Mesenchymal stem cell (in vitro differentiated cells and primary cell): ENCODE results near the gene BIRC3.

Experiments used
- DNase-seq: peaks from one replicate; pipeline ENCODE4 v3.0.0-alpha.2; 2013
- H2AFZ ChIP-seq: one replicate; pipeline ENCODE4 v1.6.1; 2013; ENCODE audit warnings: low read depth, mild to moderate bottlenecking, control low read depth, inconsistent platforms, low read length, moderate library complexity
- H2AK5ac ChIP-seq: 2 replicates; pipeline ENCODE4 v1.6.1; 2013; ENCODE audit warnings: low read length, moderate library complexity, mild to moderate bottlenecking, inconsistent platforms; ENCODE audit not compliant: severe bottlenecking
- H2BK120ac ChIP-seq: one replicate; pipeline ENCODE4 v1.6.1; 2013; ENCODE audit warnings: low read depth, mild to moderate bottlenecking, inconsistent platforms, low read length, moderate library complexity
- H2BK12ac ChIP-seq, 2 experiments: one replicate each; pipeline ENCODE4 v1.6.1; 2013; ENCODE audit warnings: inconsistent platforms in 2 of 2, low read length in 2 of 2, mild to moderate bottlenecking in 2 of 2, moderate library complexity in 2 of 2, control low read depth in 1 of 2
- H2BK15ac ChIP-seq: one replicate; pipeline ENCODE4 v1.6.1; 2013; ENCODE audit warnings: mild to moderate bottlenecking, low read depth, inconsistent platforms; ENCODE audit not compliant: poor library complexity, severe bottlenecking
- H2BK5ac ChIP-seq: 2 replicates; pipeline ENCODE4 v1.6.1; 2013; ENCODE audit warnings: low read depth, mild to moderate bottlenecking, low read length, control low read depth, inconsistent platforms; ENCODE audit not compliant: poor library complexity, severe bottlenecking
- H3K14ac ChIP-seq, 2 experiments: one replicate each; pipeline ENCODE4 v1.6.1; 2013; ENCODE audit warnings: inconsistent platforms in 2 of 2, low read length in 2 of 2, control low read depth in 1 of 2, mild to moderate bottlenecking in 1 of 2, moderate library complexity in 1 of 2
- H3K18ac ChIP-seq, 2 experiments: one replicate each; pipeline ENCODE4 v1.6.1; 2013; ENCODE audit warnings: inconsistent platforms in 2 of 2, low read length in 2 of 2, control low read depth in 1 of 2, low read depth in 1 of 2, mild to moderate bottlenecking in 1 of 2
- H3K23ac ChIP-seq, 2 experiments: one replicate each; pipeline ENCODE4 v1.6.1; 2013; ENCODE audit warnings: inconsistent platforms in 2 of 2, low read length in 2 of 2, mild to moderate bottlenecking in 2 of 2, moderate library complexity in 2 of 2, control low read depth in 1 of 2
- H3K27ac ChIP-seq: 2 replicates; pipeline ENCODE4 v1.5.1; 2013; ENCODE audit warnings: mild to moderate bottlenecking, moderate library complexity, low read length, control low read depth, inconsistent platforms; ENCODE audit not compliant: poor library complexity, severe bottlenecking
- H3K27me3 ChIP-seq, 2 experiments: 2 replicates each; pipeline versions ENCODE4 v1.6.1 to v1.7.0; 2013; ENCODE audit warnings: low read length in 2 of 2, mild to moderate bottlenecking in 2 of 2, moderate library complexity in 2 of 2, control low read depth in 1 of 2, inconsistent platforms in 1 of 2; ENCODE audit not compliant: control insufficient read depth in 1 of 2, insufficient read depth in 1 of 2
- H3K36me3 ChIP-seq, 2 experiments: 2 replicates each; pipeline versions ENCODE4 v1.6.1 to v1.7.0; 2013; ENCODE audit warnings: low read length in 2 of 2, control low read depth in 1 of 2, inconsistent platforms in 1 of 2, low read depth in 1 of 2, mild to moderate bottlenecking in 1 of 2; ENCODE audit not compliant: insufficient read depth in 2 of 2, control insufficient read depth in 1 of 2
- H3K4ac ChIP-seq, 2 experiments: one replicate each; pipeline ENCODE4 v1.6.1; 2013; ENCODE audit warnings: inconsistent platforms in 2 of 2, low read length in 2 of 2, mild to moderate bottlenecking in 2 of 2, moderate library complexity in 2 of 2, control low read depth in 1 of 2, low read depth in 1 of 2
- H3K4me1 ChIP-seq: 2 replicates; pipeline ENCODE4 v1.6.1; 2013; ENCODE audit warnings: low read depth, low read length, control low read depth; ENCODE audit not compliant: control insufficient read depth, insufficient read depth
- H3K4me2 ChIP-seq: 2 replicates; pipeline ENCODE4 v1.6.1; 2013; ENCODE audit warnings: low read length, mild to moderate bottlenecking, inconsistent platforms; ENCODE audit not compliant: poor library complexity, severe bottlenecking
- H3K4me3 ChIP-seq, 2 experiments: 2 replicates each; pipeline versions ENCODE4 v1.5.1 to v1.7.0; 2013; ENCODE audit warnings: low read length in 2 of 2, mild to moderate bottlenecking in 2 of 2, control low read depth in 1 of 2, low read depth in 1 of 2; ENCODE audit not compliant: insufficient read depth in 1 of 2
- H3K79me1 ChIP-seq: replicated peaks from 2 replicates; pipeline ENCODE4 v1.6.1; 2013; ENCODE audit warnings: mild to moderate bottlenecking, control low read depth, low read length, inconsistent platforms; ENCODE audit not compliant: poor library complexity, severe bottlenecking
- H3K9ac ChIP-seq: 2 replicates; pipeline ENCODE4 v1.7.0; 2013; ENCODE audit warnings: mild to moderate bottlenecking, low read length, moderate library complexity
- H3K9me3 ChIP-seq: 2 replicates; pipeline ENCODE4 v1.7.0; 2013; ENCODE audit warnings: mild to moderate bottlenecking, low read length; ENCODE audit not compliant: control insufficient read depth
- H4K8ac ChIP-seq: one replicate; pipeline ENCODE4 v1.6.1; 2013; ENCODE audit warnings: inconsistent platforms, mild to moderate bottlenecking, low read length, moderate library complexity
- H4K91ac ChIP-seq: one replicate; pipeline ENCODE4 v1.6.1; 2013; ENCODE audit warnings: mild to moderate bottlenecking, low read length, inconsistent platforms
- WGBS: methylation state at CpG from one replicate; pipeline ENCODE4 v1.1.7; 2013; ENCODE audit warnings: mixed read lengths; 5-methylcytosine and 5-hydroxymethylcytosine counted together

BIRC3 gene

DNA sequence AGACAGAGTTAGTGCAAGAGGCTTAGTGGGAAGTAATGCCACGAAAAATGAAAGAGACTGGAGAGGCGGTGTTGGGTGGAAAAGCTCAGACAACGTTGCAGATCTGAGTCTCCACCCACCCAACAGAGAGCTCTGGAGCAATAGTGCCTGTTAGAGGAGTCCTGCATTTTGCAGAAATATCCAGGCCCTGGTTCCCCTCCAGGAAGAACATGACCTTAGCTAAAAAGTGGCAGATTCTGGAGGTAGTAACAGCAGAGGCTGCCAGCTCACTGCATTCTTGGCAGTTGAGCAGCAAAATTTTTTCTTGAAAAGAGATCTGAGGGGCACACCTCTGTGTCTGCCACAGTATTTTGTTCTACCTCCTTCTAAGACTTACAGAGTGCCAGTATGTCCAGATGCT, 27.7 kb upstream of the BIRC3 start:
- Histone ChIP-seq H3K4me2 (no peak overlapping the region), H2AK5ac (peak overlapping the region; percentile 27), H3K4me1 (peaks cover 7% of the 10 kb centered on the region), H3K18ac (no peak overlapping the region), H2BK5ac (no peak overlapping the region), H3K14ac (no peak overlapping the region), H4K8ac (no peak overlapping the region), H3K36me3 (no peaks in the 10 kb centered on the region), H3K23ac (no peak overlapping the region), H3K9ac (no peak overlapping the region), H2AFZ (no peak overlapping the region), H3K4ac (no peak overlapping the region), H3K27me3 (no peaks in the 10 kb centered on the region), H3K27ac (peak overlapping the region; percentile 0), H2BK120ac (no peak overlapping the region), H2BK12ac (no peak overlapping the region), H4K91ac (no peak overlapping the region), H2BK15ac (no peak overlapping the region), H3K9me3 (no peaks in the 10 kb centered on the region), H3K79me1 (no peaks in the 10 kb centered on the region), H3K4me3 (no peak overlapping the region)
- 56% methylated on average over 3 of the region's 3 CpGs for WGBS
- no peak for DNase-seq

DNA sequence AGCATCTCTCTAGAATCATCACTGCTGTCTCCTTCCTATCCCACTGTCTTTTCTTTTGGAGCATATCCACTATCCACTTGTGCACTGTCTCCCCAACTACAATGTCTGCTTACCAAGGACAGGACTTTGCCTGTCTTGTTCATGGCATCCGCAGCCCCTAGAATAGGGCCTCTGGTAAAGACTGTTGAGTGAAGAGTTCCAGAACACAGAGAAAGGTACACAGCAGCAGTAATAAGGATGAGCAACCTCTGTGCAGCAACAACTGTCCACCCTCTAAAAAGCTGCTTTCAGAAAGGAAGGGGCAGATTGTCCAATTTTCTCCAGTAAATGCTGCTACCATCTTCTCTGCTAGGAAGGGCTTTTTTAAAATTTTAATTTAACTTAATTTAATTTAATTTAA, 25.5 kb upstream of the BIRC3 start:
- H3K36me3 ChIP-seq: no peaks in the 10 kb centered on the region
- no peaks in the 10 kb centered on the region for H3K79me1 ChIP-seq
- peaks cover 7% of the 10 kb centered on the region for H3K4me1 ChIP-seq
- H3K4ac ChIP-seq: no peak overlapping the region
- H3K23ac ChIP-seq: no peak overlapping the region
- no peak overlapping the region for H2AFZ ChIP-seq
- H3K4me3 ChIP-seq: no peak overlapping the region
- no peak overlapping the region for H3K4me2 ChIP-seq
- no peak overlapping the region for H2BK5ac ChIP-seq
- H3K9me3 ChIP-seq: no peaks in the 10 kb centered on the region
- no peak overlapping the region for H2AK5ac ChIP-seq
- no peak for DNase-seq
- no peaks in the 10 kb centered on the region for H3K27me3 ChIP-seq
- 100% methylated on average over 1 of the region's 1 CpG for WGBS
- no peak overlapping the region for H3K9ac ChIP-seq
- H3K18ac ChIP-seq: no peak overlapping the region
- no peak overlapping the region for H3K27ac ChIP-seq
- no peak overlapping the region for H2BK120ac ChIP-seq
- no peak overlapping the region for H4K91ac ChIP-seq
- H2BK12ac ChIP-seq: no peak overlapping the region
- no peak overlapping the region for H3K14ac ChIP-seq
- H4K8ac ChIP-seq: no peak overlapping the region
- no peak overlapping the region for H2BK15ac ChIP-seq

DNA sequence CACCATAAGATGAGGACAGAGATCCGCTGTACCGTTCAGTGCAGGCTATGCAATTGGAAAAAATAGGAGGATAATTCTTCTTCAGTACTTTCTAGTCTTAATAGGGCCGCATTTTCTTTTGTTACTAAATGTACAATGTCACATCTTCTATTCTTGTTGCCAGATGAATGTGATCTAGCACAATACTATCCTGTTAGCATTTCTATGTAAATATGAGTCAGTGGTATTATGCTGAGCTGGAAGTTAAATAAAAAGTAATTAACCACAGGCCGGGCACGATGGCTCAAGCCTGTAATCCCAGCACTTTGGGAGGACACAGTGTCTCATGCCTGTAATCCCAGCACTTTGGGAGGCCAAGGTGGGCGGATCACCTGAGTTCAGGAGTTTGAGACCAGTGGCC, 24.4 kb upstream of the BIRC3 start:
- no peak overlapping the region for H3K14ac ChIP-seq
- peaks cover 7% of the 10 kb centered on the region for H3K4me1 ChIP-seq
- H3K36me3 ChIP-seq: no peaks in the 10 kb centered on the region
- no peak overlapping the region for H2AK5ac ChIP-seq
- no peak overlapping the region for H3K4ac ChIP-seq
- no peak overlapping the region for H3K4me3 ChIP-seq
- no peak overlapping the region for H2BK12ac ChIP-seq
- no peak overlapping the region for H3K23ac ChIP-seq
- no peak overlapping the region for H3K27ac ChIP-seq
- H4K91ac ChIP-seq: no peak overlapping the region
- DNase-seq: no peak
- H3K9ac ChIP-seq: no peak overlapping the region
- H2BK15ac ChIP-seq: no peak overlapping the region
- H4K8ac ChIP-seq: no peak overlapping the region
- no peak overlapping the region for H2BK5ac ChIP-seq
- no peaks in the 10 kb centered on the region for H3K9me3 ChIP-seq
- WGBS: 93% methylated on average over 4 of the region's 6 CpGs
- H3K79me1 ChIP-seq: no peaks in the 10 kb centered on the region
- no peaks in the 10 kb centered on the region for H3K27me3 ChIP-seq
- no peak overlapping the region for H2AFZ ChIP-seq
- H3K4me2 ChIP-seq: no peak overlapping the region
- no peak overlapping the region for H2BK120ac ChIP-seq
- H3K18ac ChIP-seq: no peak overlapping the region

GRCh38 chr11:102293873-102294601, 23.2 kb upstream of the BIRC3 start:
- no peak overlapping the region for H2BK120ac ChIP-seq
- no peak overlapping the region for H2AK5ac ChIP-seq
- H4K8ac ChIP-seq: no peak overlapping the region
- H2BK15ac ChIP-seq: no peak overlapping the region
- no peaks in the 10 kb centered on the region for H3K36me3 ChIP-seq
- DNase-seq: peak; percentile 64
- no peak overlapping the region for H3K4me2 ChIP-seq
- no peak overlapping the region for H4K91ac ChIP-seq
- no peak overlapping the region for H3K23ac ChIP-seq
- H2BK5ac ChIP-seq: no peak overlapping the region
- no peak overlapping the region for H3K9ac ChIP-seq
- no peak overlapping the region for H2AFZ ChIP-seq
- H3K4me3 ChIP-seq: no peak overlapping the region
- no peak overlapping the region for H3K14ac ChIP-seq
- no peak overlapping the region for H3K27ac ChIP-seq
- no peaks in the 10 kb centered on the region for H3K27me3 ChIP-seq
- H3K79me1 ChIP-seq: no peaks in the 10 kb centered on the region
- WGBS: 64% methylated on average over 4 of the region's 6 CpGs
- peaks cover 7% of the 10 kb centered on the region for H3K4me1 ChIP-seq
- H2BK12ac ChIP-seq: no peak overlapping the region
- no peak overlapping the region for H3K18ac ChIP-seq
- no peaks in the 10 kb centered on the region for H3K9me3 ChIP-seq
- no peak overlapping the region for H3K4ac ChIP-seq
